H1 (cell line): Measurements from ENCODE around the gene IRF8. TPM values are rescaled to one million over a fixed set of nuclear protein-coding genes. Genes with fewer than 3 reads are reported as not detected.

ENCODE experiments used
- CTCF ChIA-PET: fragments of 300-600 bp; sonication (Branson Sonifier 250); formaldehyde crosslinking; loops from one replicate; lab custom pipeline; 2021; ENCODE audit not compliant: partially characterized antibody; lab: Charles Lee
- POLR2A ChIA-PET: fragments of 300-600 bp; sonication (Branson Sonifier 250); formaldehyde crosslinking; loops from one replicate; lab custom pipeline; 2021; ENCODE audit warnings: inconsistent platforms; ENCODE audit not compliant: partially characterized antibody; lab: Charles Lee
- DNase-seq, 2 experiments: peaks; one replicate each; pipeline versions ENCODE4 v3.0.0 to v3.0.0-alpha.2; 2010 to 2022; ENCODE audit warnings: low spot score in 2 of 2, low read depth in 1 of 2, mixed read lengths in 1 of 2
- FAIRE-seq: peaks from 2 replicates; lab custom pipeline; 2011; peaks lifted over from hg19 to GRCh38; lab: Jason Lieb, UNC
- H2AFZ ChIP-seq: 2 replicates; pipeline ENCODE4 v1.8.1; 2012; ENCODE audit warnings: low read length, inconsistent platforms
- H2AK5ac ChIP-seq: 2 replicates; pipeline ENCODE4 v1.6.1; 2013; ENCODE audit warnings: low read depth, low read length
- H2BK120ac ChIP-seq: replicated peaks from 2 replicates; pipeline ENCODE3; 2013; ENCODE audit warnings: low read depth, low read length, inconsistent platforms
- H2BK12ac ChIP-seq: 2 replicates; pipeline ENCODE4 v1.6.1; 2013; ENCODE audit warnings: low read depth, low read length
- H2BK15ac ChIP-seq: 2 replicates; pipeline ENCODE4 v1.6.1; 2013; ENCODE audit warnings: low read length
- H2BK20ac ChIP-seq: 2 replicates; pipeline ENCODE4 v1.6.1; 2013; ENCODE audit warnings: low read length
- H2BK5ac ChIP-seq: 2 replicates; pipeline ENCODE4 v1.6.1; 2013; ENCODE audit warnings: low read depth, low read length
- H3K14ac ChIP-seq: 2 replicates; pipeline ENCODE4 v1.6.1; 2013; ENCODE audit warnings: inconsistent platforms; ENCODE audit not compliant: insufficient read length
- H3K18ac ChIP-seq: 2 replicates; pipeline ENCODE4 v1.6.1; 2013; ENCODE audit warnings: low read length; ENCODE audit errors: extremely low read depth
- H3K23ac ChIP-seq: 2 replicates; pipeline ENCODE4 v1.6.1; 2013; ENCODE audit warnings: inconsistent platforms; ENCODE audit not compliant: insufficient read length
- H3K23me2 ChIP-seq: 2 replicates; pipeline ENCODE4 v1.6.1; 2013; ENCODE audit warnings: low read depth, low read length
- H3K27ac ChIP-seq: 2 replicates; pipeline ENCODE4 v1.6.1; 2011; ENCODE audit warnings: low read depth, low read length, inconsistent platforms
- H3K27me3 ChIP-seq, 4 experiments: replicated peaks in 1 of 4; 1 replicate in 1 of 4; 2 replicates in 3 of 4; pipeline versions ENCODE4 v1.6.1 to v1.8.1; 2011 to 2013; ENCODE audit warnings: low read length in 3 of 4, mild to moderate bottlenecking in 3 of 4, inconsistent platforms in 2 of 4, mixed read lengths in 2 of 4, moderate library complexity in 1 of 4; ENCODE audit not compliant: control insufficient read depth in 3 of 4, insufficient read depth in 3 of 4; ENCODE audit errors: extremely low read depth in 1 of 4
- H3K36me3 ChIP-seq, 4 experiments: 2 replicates each; pipeline versions ENCODE4 v1.6.1 to v1.8.1; 2011 to 2013; ENCODE audit warnings: mild to moderate bottlenecking in 4 of 4, low read length in 3 of 4, moderate library complexity in 2 of 4, control low read depth in 1 of 4, inconsistent platforms in 1 of 4; ENCODE audit not compliant: insufficient read depth in 4 of 4, control insufficient read depth in 2 of 4
- H3K4ac ChIP-seq: replicated peaks from 2 replicates; pipeline ENCODE3; 2013; ENCODE audit warnings: low read length, low read depth, mixed read lengths, inconsistent platforms; ENCODE audit not compliant: insufficient read length
- H3K4me1 ChIP-seq, 4 experiments: replicated peaks in 1 of 4; 1 replicate in 1 of 4; 2 replicates in 3 of 4; pipeline versions ENCODE4 v1.6.1 to v1.8.1; 2011 to 2013; ENCODE audit warnings: low read length in 3 of 4, inconsistent platforms in 2 of 4, mixed read lengths in 1 of 4; ENCODE audit not compliant: insufficient read depth in 4 of 4, control insufficient read depth in 3 of 4
- H3K4me2 ChIP-seq, 2 experiments: 2 replicates each; pipeline versions ENCODE4 v1.6.1 to v1.8.1; 2011 to 2013; ENCODE audit warnings: low read depth in 2 of 2, low read length in 2 of 2, control low read depth in 1 of 2, inconsistent platforms in 1 of 2, mild to moderate bottlenecking in 1 of 2; ENCODE audit not compliant: insufficient read depth in 1 of 2
- H3K4me3 ChIP-seq, 4 experiments: fragments of 200-600, 300-600 bp in 1 of 4; sonication (generic), shearing (Covaris generic), sonication (Bioruptor Twin) in 1 of 4; 2 replicates each; pipeline versions ENCODE4 v1.5.1 to v1.8.1; 2011 to 2016; ENCODE audit warnings: low read length in 4 of 4, low read depth in 3 of 4, control low read depth in 2 of 4, inconsistent platforms in 2 of 4, mild to moderate bottlenecking in 2 of 4, mixed read lengths in 1 of 4, moderate library complexity in 1 of 4; ENCODE audit not compliant: insufficient read depth in 2 of 4; ENCODE audit errors: extremely low read depth in 1 of 4
- H3K56ac ChIP-seq: replicated peaks from 2 replicates; pipeline ENCODE3; 2013; ENCODE audit warnings: low read depth, mild to moderate bottlenecking, mixed read lengths, low read length, inconsistent platforms; ENCODE audit not compliant: insufficient read length
- H3K79me1 ChIP-seq: 2 replicates; pipeline ENCODE4 v1.6.1; 2013; ENCODE audit warnings: low read depth, low read length, control low read depth
- H3K79me2 ChIP-seq, 2 experiments: 2 replicates each; pipeline versions ENCODE4 v1.6.1 to v1.8.1; 2012 to 2013; ENCODE audit warnings: low read length in 2 of 2, mild to moderate bottlenecking in 2 of 2, inconsistent platforms in 1 of 2; ENCODE audit not compliant: insufficient read depth in 2 of 2, control insufficient read depth in 1 of 2
- H3K9ac ChIP-seq, 4 experiments: replicated peaks in 1 of 4; 1 replicate in 1 of 4; 2 replicates in 3 of 4; pipeline versions ENCODE4 v1.6.1 to v1.8.1; 2011 to 2013; ENCODE audit warnings: low read depth in 3 of 4, low read length in 3 of 4, control low read depth in 2 of 4, mild to moderate bottlenecking in 2 of 4, moderate library complexity in 2 of 4, inconsistent platforms in 1 of 4; ENCODE audit errors: extremely low read depth in 1 of 4
- H3K9me3 ChIP-seq, 2 experiments: 2 replicates each; pipeline versions ENCODE4 v1.6.1 to v1.8.1; 2012 to 2013; ENCODE audit warnings: mild to moderate bottlenecking in 2 of 2, moderate library complexity in 2 of 2, control low read depth in 1 of 2, inconsistent platforms in 1 of 2, low read depth in 1 of 2, low read length in 1 of 2, mixed read lengths in 1 of 2; ENCODE audit not compliant: insufficient read depth in 2 of 2
- H4K20me1 ChIP-seq, 2 experiments: replicated peaks in 1 of 2; 2 replicates each; pipeline versions ENCODE3 to v1.8.1; 2011 to 2013; ENCODE audit warnings: inconsistent platforms in 2 of 2, low read length in 2 of 2, mild to moderate bottlenecking in 1 of 2; ENCODE audit not compliant: insufficient read depth in 2 of 2, control insufficient read depth in 1 of 2
- H4K5ac ChIP-seq: 2 replicates; pipeline ENCODE4 v1.6.1; 2013; ENCODE audit warnings: low read length, low read depth, mixed read lengths, inconsistent platforms; ENCODE audit not compliant: insufficient read length
- H4K8ac ChIP-seq: 2 replicates; pipeline ENCODE4 v1.8.0; 2013; ENCODE audit warnings: mild to moderate bottlenecking, moderate library complexity, low read length, inconsistent platforms; ENCODE audit not compliant: insufficient read depth; ENCODE audit errors: extremely low read depth
- H4K91ac ChIP-seq: replicated peaks from 2 replicates; pipeline ENCODE3; 2013; ENCODE audit warnings: low read length, mixed read lengths, inconsistent platforms; ENCODE audit not compliant: insufficient read length
- POU5F1 ChIP-seq: IDR thresholded peaks from 2 replicates; pipeline ENCODE4 v1.6.1; 2011; ENCODE audit warnings: low read depth, mild to moderate bottlenecking, low read length, moderate library complexity
- RAD21 ChIP-seq, 2 experiments: IDR thresholded peaks in 1 of 2; conservative IDR thresholded peaks in 1 of 2; 2 replicates each; pipeline ENCODE4 v1.6.1; 2011; ENCODE audit warnings: low read depth in 2 of 2, low read length in 2 of 2, improper control_type of control experiment in 1 of 2, inconsistent platforms in 1 of 2, mild to moderate bottlenecking in 1 of 2, moderate library complexity in 1 of 2
- SUZ12 ChIP-seq: fragments of 200-600 bp; sonication (generic); IDR thresholded peaks from 2 replicates; pipeline ENCODE4 v1.6.1; 2012; ENCODE audit warnings: mild to moderate bottlenecking, inconsistent platforms, low read length, moderate library complexity, mixed read lengths
- TEAD4 ChIP-seq: IDR thresholded peaks from 2 replicates; pipeline ENCODE4 v1.6.1; 2012; ENCODE audit warnings: low read depth, low read length, inconsistent platforms, mixed read lengths
- WGBS, 2 experiments: shearing (Covaris generic) in 1 of 2; methylation state at CpG; one replicate each; pipeline versions ENCODE4 v1.1.6 to v1.1.7; 2013 to 2015; ENCODE audit warnings: low lambda C conversion rate in 2 of 2, mixed read lengths in 2 of 2, inconsistent platforms in 1 of 2, low coverage in 1 of 2, missing lambda C conversion rate in 1 of 2; ENCODE audit not compliant: insufficient replicate concordance in 2 of 2, insufficient coverage in 1 of 2, insufficient read length in 1 of 2; ENCODE audit errors: extremely low coverage in 1 of 2, missing lambda C conversion rate in 1 of 2; 5-methylcytosine and 5-hydroxymethylcytosine counted together
- polyA plus RNA-seq, 7 experiments: library from polyadenylated mRNA; depleted of rRNA in 3 of 7; stranded (reverse) in 5 of 7; unstranded in 2 of 7; fragments of >200 nt in 5 of 7; fragments of 200-250 nt in 2 of 7; gene quantifications; 1 replicate in 5 of 7; 2 replicates in 1 of 7; 4 replicates in 1 of 7; pipeline versions ENCODE4 v1.2.1 to v1.2.3, GENCODE V29; 2011 to 2013; ENCODE audit warnings: missing spikeins in 2 of 7, mixed read lengths in 2 of 7
- total RNA-seq: library from RNA; stranded (reverse); fragmentation: NEBNext Ultra II Directional; extraction: Animal tissue kit (Norgen Biotek cat#: 25700); gene quantifications from 2 replicates; pipeline ENCODE4 v1.2.1, GENCODE V29; 2021

Gene IRF8
- total and polyA plus RNA-seq, 2 of the 8 experiments (the other 6 are each of a cell fraction or from before 2014, with no cell fraction given) = 0.35 to 2.0 TPM

DNA sequence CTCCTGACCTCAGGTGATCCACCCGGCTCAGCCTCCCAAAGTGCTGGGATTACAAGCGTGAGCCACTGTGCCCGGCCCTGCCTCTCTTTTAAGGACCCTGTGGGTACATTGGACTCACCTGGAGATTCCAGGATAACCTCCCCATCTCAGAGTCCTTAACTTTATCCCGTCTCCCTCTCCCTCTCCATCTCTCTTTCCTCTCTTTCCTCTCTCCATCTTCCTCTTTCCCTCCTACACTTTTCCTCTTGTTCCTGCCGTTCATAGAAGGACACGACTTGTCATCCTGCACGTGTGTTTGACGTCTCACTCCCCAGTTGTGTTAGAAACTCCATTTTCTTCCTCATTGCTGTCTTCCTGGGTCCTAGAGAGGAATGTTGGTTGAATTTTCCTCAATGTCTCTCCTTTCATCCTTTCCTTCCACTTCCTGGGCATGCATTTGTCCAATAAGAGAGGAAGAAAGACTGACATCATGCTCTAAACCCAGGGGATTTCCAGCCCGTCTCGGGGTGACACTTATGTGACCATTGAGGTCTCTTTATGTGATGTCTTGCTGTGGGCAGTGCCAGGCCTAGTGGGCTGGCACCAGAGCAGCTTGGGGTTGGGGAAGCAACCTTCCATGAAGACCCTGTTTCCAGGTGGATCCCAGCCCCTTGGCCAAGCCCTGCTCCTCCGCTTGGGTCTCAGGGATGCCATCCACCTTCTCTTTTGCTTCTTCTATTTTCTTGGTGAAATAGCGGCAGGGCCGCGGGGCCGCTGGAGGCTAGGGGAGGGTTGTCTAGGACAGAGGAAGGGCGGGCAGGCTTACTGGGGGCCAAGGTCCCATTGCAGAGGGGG, 39.8 kb upstream of the IRF8 start:
- no peak for FAIRE-seq

More for the DNA sequence above, 39.8 kb upstream of the IRF8 start:
- Histone ChIP-seq H4K91ac (no peak overlapping the region), H2BK15ac (no peak overlapping the region), H3K4ac (no peak overlapping the region), H3K4me2 (no peak overlapping the region), H3K27me3 (no peaks in the 10 kb centered on the region), H3K9ac (no peak overlapping the region), H2BK120ac (no peak overlapping the region), H2BK5ac (no peak overlapping the region), H3K56ac (no peak overlapping the region), H3K14ac (no peak overlapping the region), H4K5ac (no peak overlapping the region), H3K9me3 (no peaks in the 10 kb centered on the region; a peak in 1 of 4 replicates), H3K79me1 (no peaks in the 10 kb centered on the region), H4K8ac (no peak overlapping the region), H3K4me3 (no peak overlapping the region), H3K36me3 (no peaks in the 10 kb centered on the region), H2AFZ (no peak overlapping the region), H3K23ac (no peak overlapping the region), H3K79me2 (no peaks in the 10 kb centered on the region), H3K18ac (no peak overlapping the region), H2BK20ac (no peak overlapping the region), H3K27ac (no peak overlapping the region), H3K23me2 (no peaks in the 10 kb centered on the region), H3K4me1 (no peaks in the 10 kb centered on the region), H2AK5ac (0 out of 2 replicates have a peak overlapping the region, but pooled peaks have one; percentile 39), H4K20me1 (no peaks in the 10 kb centered on the region), H2BK12ac (no peak overlapping the region)
- WGBS, 2 experiments = 90 to 100% methylated on average over 1 to 16 of the region's 16 CpGs
- POLR2A ChIA-PET = no interaction called here
- DNase-seq = no peak
- CTCF ChIA-PET = interaction anchor here (0.6 to 1.4 kb wide), 10 partner anchors 10 to 158 kb away, joined by 3 to 5 read pairs (median 3); no protein-coding TSS in a partner anchor
- no peak for TF ChIP-seq SUZ12
- no peak for TF ChIP-seq RAD21 (IDR thresholded peaks at IDR 0.05 in 1 of 2, conservative IDR thresholded peaks at IDR 0.05 in 1 of 2; ENCODE audit: low read depth in 2 of 2, low read length in 2 of 2)
- TF ChIP-seq TEAD4 = no peak
- no peak for TF ChIP-seq POU5F1
